Hepatocyte (in vitro differentiated cells): ENCODE measurements around the gene CFAP92.

Source experiments
- EZH2 ChIP-seq: fragments of 200-600 bp; sonication (generic); IDR thresholded peaks from 2 replicates; pipeline ENCODE4 v1.6.1; 2016; ENCODE audit warnings: antibody characterized with exemption, mild to moderate bottlenecking, borderline replicate concordance
- EZH2phosphoT487 ChIP-seq: fragments of 200-600 bp; sonication (generic); IDR thresholded peaks from one replicate; pipeline ENCODE4 v1.6.1; 2018; ENCODE audit warnings: antibody characterized with exemption, mild to moderate bottlenecking, low read depth, moderate library complexity; ENCODE audit not compliant: unreplicated experiment, severe bottlenecking
- TF ChIP-seq, protein P1 (sequence below): fragments of 200-600 bp; sonication (generic); IDR thresholded peaks from 2 replicates; pipeline ENCODE4 v1.5.1; 2016; ENCODE audit warnings: antibody characterized with exemption, mild to moderate bottlenecking; ENCODE audit not compliant: poor library complexity

DNA sequence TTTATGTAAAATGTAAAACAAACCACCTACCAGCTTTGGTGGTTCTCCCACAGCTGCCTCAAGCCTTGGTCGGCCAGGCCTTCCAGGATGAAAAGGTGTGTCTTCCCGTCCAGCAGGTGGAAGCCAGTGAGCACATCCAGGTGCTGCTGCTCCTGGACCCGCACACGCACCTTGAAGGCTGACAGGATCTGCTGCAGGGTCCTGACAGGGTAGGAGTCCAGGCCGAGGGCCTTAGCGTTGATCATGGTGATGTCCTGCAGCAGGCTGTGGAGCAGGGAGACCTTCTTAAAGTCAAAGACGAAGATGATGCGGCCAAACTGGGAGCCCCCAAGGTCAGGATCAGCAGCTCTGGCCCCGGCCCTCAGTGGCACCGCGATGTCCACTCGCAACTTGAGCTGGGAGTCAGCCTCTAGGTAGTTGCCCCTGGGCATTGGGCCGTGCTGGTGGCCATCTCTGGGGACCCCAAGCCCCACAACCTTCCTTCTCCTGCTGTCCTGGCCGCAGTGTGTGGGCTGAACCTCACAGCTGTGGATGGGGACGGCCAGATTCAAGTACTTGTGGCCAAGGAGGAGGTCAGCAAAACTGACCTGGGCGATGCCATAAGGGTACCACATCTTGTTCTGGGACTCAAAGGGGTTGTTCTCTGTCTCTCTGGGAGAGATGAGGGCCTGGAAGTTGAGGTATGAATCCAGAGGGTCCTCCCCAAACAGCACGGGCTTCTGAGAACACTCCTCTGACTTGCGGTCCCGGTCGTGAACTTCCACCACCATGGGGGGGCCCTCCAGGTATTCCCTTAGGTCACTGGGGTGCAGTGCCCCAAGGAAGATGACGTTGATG, 48.6 kb downstream of the CFAP92 start:
- no peak for TF ChIP-seq EZH2phosphoT487
- TF ChIP-seq EZH2, result no peak
- TF ChIP-seq, protein P1, sequence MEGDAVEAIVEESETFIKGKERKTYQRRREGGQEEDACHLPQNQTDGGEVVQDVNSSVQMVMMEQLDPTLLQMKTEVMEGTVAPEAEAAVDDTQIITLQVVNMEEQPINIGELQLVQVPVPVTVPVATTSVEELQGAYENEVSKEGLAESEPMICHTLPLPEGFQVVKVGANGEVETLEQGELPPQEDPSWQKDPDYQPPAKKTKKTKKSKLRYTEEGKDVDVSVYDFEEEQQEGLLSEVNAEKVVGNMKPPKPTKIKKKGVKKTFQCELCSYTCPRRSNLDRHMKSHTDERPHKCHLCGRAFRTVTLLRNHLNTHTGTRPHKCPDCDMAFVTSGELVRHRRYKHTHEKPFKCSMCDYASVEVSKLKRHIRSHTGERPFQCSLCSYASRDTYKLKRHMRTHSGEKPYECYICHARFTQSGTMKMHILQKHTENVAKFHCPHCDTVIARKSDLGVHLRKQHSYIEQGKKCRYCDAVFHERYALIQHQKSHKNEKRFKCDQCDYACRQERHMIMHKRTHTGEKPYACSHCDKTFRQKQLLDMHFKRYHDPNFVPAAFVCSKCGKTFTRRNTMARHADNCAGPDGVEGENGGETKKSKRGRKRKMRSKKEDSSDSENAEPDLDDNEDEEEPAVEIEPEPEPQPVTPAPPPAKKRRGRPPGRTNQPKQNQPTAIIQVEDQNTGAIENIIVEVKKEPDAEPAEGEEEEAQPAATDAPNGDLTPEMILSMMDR, result no peak
